ENCODE measurements around the gene NTRK2.

GRCh38 chr9:84925225-84925872 is 255.8 kb downstream of the NTRK2 start:
- no peak for TF ChIP-seq TCF7 (IDR thresholded peaks at IDR 0.05; ENCODE audit: borderline replicate concordance)
- TF ChIP-seq CTCF (IDR thresholded peaks at IDR 0.05 in 2 of 3, conservative IDR thresholded peaks at IDR 0.05 in 1 of 3; ENCODE audit: control insufficient read depth in 2 of 3, extremely low read depth in 1 of 3, insufficient read depth in 1 of 3, low read depth in 3 of 3, low read length in 3 of 3), result no peak
- no peak for TF ChIP-seq POLR2A (IDR thresholded peaks at IDR 0.05; ENCODE audit: low read depth, low read length)
